Stomach (tissue), 9 donors: ENCODE results near the gene RAB3B. TPM values are rescaled to one million over a fixed set of nuclear protein-coding genes. Genes with fewer than 3 reads are reported as not detected.

Source experiments
- DNase-seq, 2 donors: peaks; one replicate each; pipeline versions ENCODE4 v3.0.0 to v3.0.0-alpha.2; 2013 to 2019
- H3K27ac ChIP-seq, 5 donors: fragments of 200-600 bp in 4 of 5; sonication (generic) in 4 of 5; one replicate each; pipeline ENCODE4 v1.5.1; 2013 to 2019; ENCODE audit warnings: mild to moderate bottlenecking in 1 of 5, moderate library complexity in 1 of 5
- H3K27me3 ChIP-seq, 3 donors: fragments of 200-600 bp; sonication (generic); one replicate each; pipeline ENCODE4 v1.5.1; 2017 to 2019; ENCODE audit warnings: mixed run types in 1 of 3
- H3K36me3 ChIP-seq, 4 donors: fragments of 200-600 bp; sonication (generic); 1 replicate in 3 of 4; 2 replicates in 1 of 4; pipeline ENCODE4 v1.5.1; 2016 to 2019
- H3K4me1 ChIP-seq, 4 donors: fragments of 200-600 bp; sonication (generic); one replicate each; pipeline ENCODE4 v1.5.1; 2016 to 2019
- H3K4me3 ChIP-seq, 4 donors: fragments of 200-600 bp; sonication (generic) in 3 of 4; one replicate each; pipeline ENCODE4 v1.5.1; 2016 to 2019; ENCODE audit warnings: mild to moderate bottlenecking in 1 of 4
- H3K9me3 ChIP-seq, 4 donors: fragments of 200-600 bp; sonication (generic); one replicate each; pipeline ENCODE4 v1.5.1; 2016 to 2019
- EP300 ChIP-seq: sonication (generic); formaldehyde crosslinking; IDR thresholded peaks from one replicate; pipeline ENCODE4 v1.6.1; 2017; ENCODE audit warnings: antibody characterized with exemption
- POLR2A ChIP-seq, 4 donors: fragments of 450-650 bp; IDR thresholded peaks; one replicate each; pipeline ENCODE4 v1.6.1; 2016; ENCODE audit warnings: antibody characterized with exemption in 4 of 4, control low read depth in 2 of 4, mild to moderate bottlenecking in 1 of 4, moderate library complexity in 1 of 4
- POLR2AphosphoS5 ChIP-seq, 3 donors: sonication (generic); formaldehyde crosslinking; IDR thresholded peaks; one replicate each; pipeline ENCODE4 v1.6.1; 2016; ENCODE audit warnings: antibody characterized with exemption in 3 of 3
- whole genome bisulfite sequencing, 5 donors: extraction: QIAGEN DNeasy Blood & Tissue Kit in 3 of 5; methylation state at CpG; one replicate each; pipeline versions ENCODE4 v1.1.5 to v1.1.7; 2013 to 2018; 5-methylcytosine and 5-hydroxymethylcytosine counted together
- intact Hi-C: fragments of 100-400 bp; cut with DNase I; formaldehyde crosslinking; loops from one replicate; pipeline ENCODE4 v1.15.1; 2023; ENCODE audit warnings: low total_unique reads
- polyA plus RNA-seq, 3 donors: library from polyadenylated mRNA; stranded (reverse); fragments of 200-250 nt; gene quantifications; one replicate each; pipeline ENCODE4 v1.2.3, GENCODE V29; 2013
- total RNA-seq, 5 donors: library from RNA; depleted of rRNA; stranded (reverse); fragments of >200 nt; gene quantifications; one replicate each; pipeline versions ENCODE4 v1.1.0 to v1.2.3, GENCODE V29; 2014 to 2016
- TF ChIP-seq, protein P1 (sequence below), 7 experiments: fragments of 450-650 bp in 4 of 7; fragments of 200-600 bp in 3 of 7; sonication (generic) in 3 of 7; IDR thresholded peaks; one replicate each; pipeline ENCODE4 v1.5.1; 2016 to 2019; ENCODE audit warnings: antibody characterized with exemption in 7 of 7, control low read depth in 2 of 7, mild to moderate bottlenecking in 1 of 7
- donor health status: healthy with polysubstance abuse.
- donor health status: Bipolar disorder and iron deficiency.
- donor health status: healthy.

The RAB3B gene
- total and polyA plus RNA-seq, 8 donors, result under 0.01 to 2.2 (median 0.14) TPM; not detected in 1

DNA sequence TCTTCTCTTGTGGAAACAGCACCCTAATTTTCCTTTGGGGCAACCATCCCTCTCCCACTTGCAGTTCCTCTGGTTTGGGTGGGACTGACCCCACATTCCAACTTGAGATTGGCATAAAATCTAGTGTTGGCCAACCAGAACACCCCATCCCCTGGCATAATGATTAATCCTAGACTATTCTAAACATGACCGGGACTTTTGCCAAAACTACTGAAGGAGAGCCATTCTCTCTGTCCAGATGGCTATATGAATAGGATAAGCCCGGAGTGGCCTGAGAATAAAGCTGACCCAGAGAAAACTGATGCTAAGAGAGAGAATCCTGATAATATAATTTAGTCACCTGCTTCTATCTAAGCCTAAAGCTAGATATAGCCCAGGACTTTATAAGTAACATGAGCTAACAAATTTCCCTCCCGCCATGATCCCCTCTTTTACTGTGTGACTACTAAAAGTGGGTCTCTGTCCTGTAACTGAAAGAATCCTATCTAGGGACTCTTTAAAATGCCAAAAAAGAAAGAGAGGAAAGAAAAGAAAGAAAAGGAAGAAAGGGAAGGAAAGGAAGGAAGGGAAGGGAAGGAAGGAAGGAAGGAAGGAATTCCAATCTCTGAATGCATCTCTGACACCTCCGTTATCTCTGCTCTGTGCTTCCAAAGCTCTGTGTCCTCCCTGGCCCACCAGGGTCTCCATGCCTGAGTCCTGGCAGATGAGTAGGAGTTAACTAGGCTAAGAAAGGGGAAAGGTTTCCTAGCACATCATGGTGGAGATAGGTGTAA, 84.0 kb downstream of the RAB3B start:
- no peak overlapping the region for H3K27ac ChIP-seq
- H3K27me3 ChIP-seq, result peaks cover 0 to 39% (median 0%) of the 10 kb centered on the region in 3 donors
- intact Hi-C loops, result no loop called here
- no peak overlapping the region for H3K4me3 ChIP-seq
- TF ChIP-seq, protein P1, sequence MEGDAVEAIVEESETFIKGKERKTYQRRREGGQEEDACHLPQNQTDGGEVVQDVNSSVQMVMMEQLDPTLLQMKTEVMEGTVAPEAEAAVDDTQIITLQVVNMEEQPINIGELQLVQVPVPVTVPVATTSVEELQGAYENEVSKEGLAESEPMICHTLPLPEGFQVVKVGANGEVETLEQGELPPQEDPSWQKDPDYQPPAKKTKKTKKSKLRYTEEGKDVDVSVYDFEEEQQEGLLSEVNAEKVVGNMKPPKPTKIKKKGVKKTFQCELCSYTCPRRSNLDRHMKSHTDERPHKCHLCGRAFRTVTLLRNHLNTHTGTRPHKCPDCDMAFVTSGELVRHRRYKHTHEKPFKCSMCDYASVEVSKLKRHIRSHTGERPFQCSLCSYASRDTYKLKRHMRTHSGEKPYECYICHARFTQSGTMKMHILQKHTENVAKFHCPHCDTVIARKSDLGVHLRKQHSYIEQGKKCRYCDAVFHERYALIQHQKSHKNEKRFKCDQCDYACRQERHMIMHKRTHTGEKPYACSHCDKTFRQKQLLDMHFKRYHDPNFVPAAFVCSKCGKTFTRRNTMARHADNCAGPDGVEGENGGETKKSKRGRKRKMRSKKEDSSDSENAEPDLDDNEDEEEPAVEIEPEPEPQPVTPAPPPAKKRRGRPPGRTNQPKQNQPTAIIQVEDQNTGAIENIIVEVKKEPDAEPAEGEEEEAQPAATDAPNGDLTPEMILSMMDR (IDR thresholded peaks at IDR 0.05), result no peak
- TF ChIP-seq POLR2A (IDR thresholded peaks at IDR 0.05) (no peak), POLR2AphosphoS5 (IDR thresholded peaks at IDR 0.05) (no peak), EP300 (no peak)
- no peaks in the 10 kb centered on the region for H3K4me1 ChIP-seq
- H3K36me3 ChIP-seq, result no peaks in the 10 kb centered on the region
- no peaks in the 10 kb centered on the region for H3K9me3 ChIP-seq
- WGBS, 5 donors, result 51 to 70% (median 63%) methylated on average over 4 of the region's 4 CpGs
- DNase-seq, result peak in 1 of 2 donors; percentile 49

DNA sequence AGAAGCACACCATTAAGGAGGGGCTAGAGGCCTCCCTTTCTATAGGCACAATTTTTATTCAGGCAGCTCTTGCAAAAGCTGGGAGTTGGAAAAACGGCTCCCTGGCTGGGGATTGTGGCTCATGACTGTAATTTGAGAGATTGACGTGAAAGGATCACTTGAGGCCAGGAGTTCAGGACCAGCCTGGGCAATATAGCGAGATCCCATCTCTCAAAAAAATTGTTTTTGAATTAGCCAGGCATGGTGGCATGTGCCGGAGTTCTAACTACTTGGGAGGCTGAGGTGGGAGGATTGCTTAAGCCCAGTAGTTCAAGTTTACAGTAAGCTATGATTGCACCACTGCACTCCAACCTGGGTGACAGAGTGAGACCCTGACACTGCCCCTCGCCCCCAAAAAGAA, 88.0 kb downstream of the RAB3B start:
- Histone ChIP-seq H3K36me3 (no peaks in the 10 kb centered on the region), H3K9me3 (no peaks in the 10 kb centered on the region), H3K27ac (no peak overlapping the region), H3K27me3 (peaks cover 0 to 40% (median 0%) of the 10 kb centered on the region in 3 donors), H3K4me1 (no peaks in the 10 kb centered on the region), H3K4me3 (no peak overlapping the region)
- no peak for TF ChIP-seq POLR2AphosphoS5 (IDR thresholded peaks at IDR 0.05)
- TF ChIP-seq, protein P1 (IDR thresholded peaks at IDR 0.05), result no peak
- TF ChIP-seq EP300, result no peak
- TF ChIP-seq POLR2A (IDR thresholded peaks at IDR 0.05), result no peak
- WGBS, 5 donors, result 70 to 88% (median 81%) methylated on average over 5 of the region's 5 CpGs
- intact Hi-C loops, result loop anchor here (5.0 kb wide), 1 partner anchor 95 kb away; no protein-coding TSS in a partner anchor
- DNase-seq, result no peak

DNA sequence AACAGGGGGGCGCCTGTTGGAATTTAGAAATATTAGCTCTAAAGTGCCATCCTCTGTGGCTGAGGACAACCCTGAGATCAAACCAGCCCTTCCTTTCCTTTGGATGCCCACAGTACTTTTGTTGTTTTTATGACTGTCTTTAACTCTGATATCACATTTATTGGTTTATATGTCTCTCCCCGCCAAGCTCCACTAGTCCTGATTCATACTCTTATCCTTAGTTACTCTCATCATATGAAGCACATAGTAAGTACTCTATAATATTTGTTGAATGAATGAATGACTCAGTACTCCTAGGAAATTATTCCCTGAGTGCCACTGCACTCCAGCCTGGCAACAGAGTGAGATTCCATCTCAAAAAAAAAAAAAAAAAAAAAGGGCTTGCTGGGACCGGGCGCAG, 89.3 kb downstream of the RAB3B start:
- no peak overlapping the region for H3K4me3 ChIP-seq
- no peak for DNase-seq
- H3K36me3 ChIP-seq, result no peaks in the 10 kb centered on the region
- peaks cover 0 to 51% (median 3%) of the 10 kb centered on the region in 3 donors for H3K27me3 ChIP-seq
- H3K27ac ChIP-seq, result no peak overlapping the region
- H3K4me1 ChIP-seq, result no peaks in the 10 kb centered on the region
- no peak for TF ChIP-seq EP300
- no peak for TF ChIP-seq POLR2A (IDR thresholded peaks at IDR 0.05)
- no peak for TF ChIP-seq POLR2AphosphoS5 (IDR thresholded peaks at IDR 0.05)
- TF ChIP-seq, protein P1 (IDR thresholded peaks at IDR 0.05), result no peak
- no peaks in the 10 kb centered on the region for H3K9me3 ChIP-seq
- intact Hi-C loops, result loop anchor here (5.0 kb wide), 1 partner anchor 96 kb away; no protein-coding TSS in a partner anchor
- WGBS, 5 donors, result 90 to 99% (median 95%) methylated on average over 4 of the region's 4 CpGs

DNA sequence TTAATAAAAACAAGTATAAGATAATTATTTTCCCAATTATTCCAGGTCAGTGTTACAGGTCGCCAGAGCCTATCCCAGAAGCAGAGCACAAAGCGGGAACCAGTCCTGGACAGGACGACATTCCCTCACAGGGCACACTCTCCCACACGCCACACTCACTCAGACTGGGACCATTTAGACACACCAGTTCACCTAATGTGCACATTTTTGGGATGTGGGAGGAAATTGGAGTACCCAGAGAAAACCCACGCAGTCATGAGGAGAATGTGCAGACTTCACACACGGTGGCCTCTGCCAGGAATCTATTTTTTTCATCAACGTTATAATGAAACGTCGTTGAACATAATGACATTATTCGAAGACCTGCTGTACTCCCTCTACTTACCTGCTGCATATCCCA, 91.5 kb downstream of the RAB3B start:
- Histone ChIP-seq H3K4me1 (no peaks in the 10 kb centered on the region), H3K4me3 (no peak overlapping the region), H3K27ac (no peak overlapping the region), H3K9me3 (no peaks in the 10 kb centered on the region), H3K27me3 (peaks cover 0 to 70% (median 6%) of the 10 kb centered on the region in 3 donors), H3K36me3 (no peaks in the 10 kb centered on the region)
- WGBS, 5 donors, result 74 to 83% (median 79%) methylated on average over 10 of the region's 10 CpGs
- intact Hi-C loops, result no loop called here
- no peak for DNase-seq
- TF ChIP-seq, protein P1 (IDR thresholded peaks at IDR 0.05), result no peak
- TF ChIP-seq POLR2AphosphoS5 (IDR thresholded peaks at IDR 0.05) (no peak), EP300 (no peak), POLR2A (IDR thresholded peaks at IDR 0.05) (no peak)
